HTR-8/SVneo (cell line): ENCODE data around the gene SLC39A11.
A peak's percentile ranks its signal among the peaks of the same experiment; 100 is the strongest.
"Not testable (repeated sequence)": the region's sequence is repeated elsewhere in the genome, so short reads cannot be mapped to it uniquely, and the experiment has no call there.

Experiments used
- DNase-seq: peaks from one replicate; pipeline ENCODE4 v3.0.0; 2011; ENCODE audit warnings: low spot score, mixed read lengths; ENCODE audit not compliant: insufficient read length
- FAIRE-seq: peaks from 2 replicates; lab custom pipeline; 2011; peaks lifted over from hg19 to GRCh38; lab: Jason Lieb, UNC

Gene SLC39A11

GRCh38 chr17:72931635-72932034 is 160.9 kb downstream of the SLC39A11 start:
- DNase-seq, result no peak
- FAIRE-seq, result no peak

- no peak for FAIRE-seq
- DNase-seq, result no peak
Measured at GRCh38 chr17:72931163-72931562, 161.3 kb downstream of the SLC39A11 start.

- FAIRE-seq (no peak), DNase-seq (no peak)
Measured at GRCh38 chr17:72930031-72930430, 162.5 kb downstream of the SLC39A11 start.

- FAIRE-seq (peak; percentile 9), DNase-seq (no peak)
Measured at GRCh38 chr17:72928454-72929136, 163.9 kb downstream of the SLC39A11 start.

- FAIRE-seq, result peak; percentile 16
- DNase-seq, result no peak
Measured at GRCh38 chr17:72927760-72928159, 164.7 kb downstream of the SLC39A11 start.

GRCh38 chr17:72927146-72927545 is 165.3 kb downstream of the SLC39A11 start:
- FAIRE-seq, result no peak
- DNase-seq, result no peak

- FAIRE-seq (no peak), DNase-seq (no peak)
Measured at GRCh38 chr17:72926171-72926570, 166.3 kb downstream of the SLC39A11 start.

- DNase-seq (no peak), FAIRE-seq (no peak)
Measured at GRCh38 chr17:72924196-72924595, 168.3 kb downstream of the SLC39A11 start.

- FAIRE-seq (no peak), DNase-seq (no peak)
Measured at GRCh38 chr17:72922219-72922618, 170.3 kb downstream of the SLC39A11 start.

- DNase-seq (no peak), FAIRE-seq (no peak)
Measured at GRCh38 chr17:72921347-72922054, 171.0 kb downstream of the SLC39A11 start.

GRCh38 chr17:72920513-72920912 is 172.0 kb downstream of the SLC39A11 start:
- DNase-seq (no peak), FAIRE-seq (peak; percentile 38)

GRCh38 chr17:72916991-72917390 is 175.5 kb downstream of the SLC39A11 start:
- DNase-seq, result no peak
- no peak for FAIRE-seq

GRCh38 chr17:72915625-72916081 is 176.8 kb downstream of the SLC39A11 start:
- no peak for DNase-seq
- no peak for FAIRE-seq

GRCh38 chr17:72913142-72913682 is 179.3 kb downstream of the SLC39A11 start:
- FAIRE-seq, result no peak
- DNase-seq, result no peak

GRCh38 chr17:72906306-72906705 is 186.2 kb downstream of the SLC39A11 start:
- no peak for FAIRE-seq
- DNase-seq, result no peak

- FAIRE-seq (no peak), DNase-seq (no peak)
Measured at GRCh38 chr17:72903522-72903921, 189.0 kb downstream of the SLC39A11 start.

- FAIRE-seq (no peak), DNase-seq (no peak)
Measured at GRCh38 chr17:72901657-72902056, 190.8 kb downstream of the SLC39A11 start.

GRCh38 chr17:72901083-72901482 is 191.4 kb downstream of the SLC39A11 start:
- FAIRE-seq (no peak), DNase-seq (no peak)

- DNase-seq (no peak), FAIRE-seq (no peak)
Measured at GRCh38 chr17:72900654-72900971, 191.9 kb downstream of the SLC39A11 start.

GRCh38 chr17:72898725-72899124 is 193.8 kb downstream of the SLC39A11 start:
- DNase-seq (no peak), FAIRE-seq (no peak)

GRCh38 chr17:72896288-72896687 is 196.2 kb downstream of the SLC39A11 start:
- not testable (repeated sequence) for FAIRE-seq, DNase-seq
